Measurements from ENCODE around the gene MBP. TPM values are rescaled to one million over a fixed set of nuclear protein-coding genes. Genes with fewer than 3 reads are reported as not detected.

MBP gene
- total RNA-seq, 2 donors from 2014 or later: 41.7 to 42.2 TPM

- H3K4me3 ChIP-seq: no peak overlapping the region
- H3K9me3 ChIP-seq: no peaks in the 10 kb centered on the region
- DNase-seq (ENCODE audit: low spot score) (no peak), ATAC-seq (ENCODE audit: insufficient number of reproducible peaks, low FRiP score, low read depth) (no peak)
- no peaks in the 10 kb centered on the region for H3K27me3 ChIP-seq (replicated peaks; ENCODE audit: insufficient read depth)
- H3K27ac ChIP-seq: no peak overlapping the region
- peaks cover 9 to 30% of the 10 kb centered on the region in 2 donors for H3K4me1 ChIP-seq (ENCODE audit: control insufficient read depth in 1 of 2, low read depth in 2 of 2)
- H3K36me3 ChIP-seq: no peaks in the 10 kb centered on the region
- TF ChIP-seq, protein P1, sequence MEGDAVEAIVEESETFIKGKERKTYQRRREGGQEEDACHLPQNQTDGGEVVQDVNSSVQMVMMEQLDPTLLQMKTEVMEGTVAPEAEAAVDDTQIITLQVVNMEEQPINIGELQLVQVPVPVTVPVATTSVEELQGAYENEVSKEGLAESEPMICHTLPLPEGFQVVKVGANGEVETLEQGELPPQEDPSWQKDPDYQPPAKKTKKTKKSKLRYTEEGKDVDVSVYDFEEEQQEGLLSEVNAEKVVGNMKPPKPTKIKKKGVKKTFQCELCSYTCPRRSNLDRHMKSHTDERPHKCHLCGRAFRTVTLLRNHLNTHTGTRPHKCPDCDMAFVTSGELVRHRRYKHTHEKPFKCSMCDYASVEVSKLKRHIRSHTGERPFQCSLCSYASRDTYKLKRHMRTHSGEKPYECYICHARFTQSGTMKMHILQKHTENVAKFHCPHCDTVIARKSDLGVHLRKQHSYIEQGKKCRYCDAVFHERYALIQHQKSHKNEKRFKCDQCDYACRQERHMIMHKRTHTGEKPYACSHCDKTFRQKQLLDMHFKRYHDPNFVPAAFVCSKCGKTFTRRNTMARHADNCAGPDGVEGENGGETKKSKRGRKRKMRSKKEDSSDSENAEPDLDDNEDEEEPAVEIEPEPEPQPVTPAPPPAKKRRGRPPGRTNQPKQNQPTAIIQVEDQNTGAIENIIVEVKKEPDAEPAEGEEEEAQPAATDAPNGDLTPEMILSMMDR (IDR thresholded peaks at IDR 0.05): no peak
Measured at GRCh38 chr18:77123320-77124231, 9.0 kb downstream of the MBP start.

GRCh38 chr18:77121523-77121922 lies 11.1 kb downstream of the MBP start:
- TF ChIP-seq, protein P1 (IDR thresholded peaks at IDR 0.05): no peak
- Histone ChIP-seq H3K27ac (no peak overlapping the region), H3K36me3 (no peaks in the 10 kb centered on the region), H3K4me3 (no peak overlapping the region), H3K9me3 (no peaks in the 10 kb centered on the region), H3K4me1 (ENCODE audit: control insufficient read depth in 1 of 2, low read depth in 2 of 2) (peaks cover 0 to 12% of the 10 kb centered on the region in 2 donors), H3K27me3 (replicated peaks; ENCODE audit: insufficient read depth) (no peaks in the 10 kb centered on the region)
- no peak for ATAC-seq (ENCODE audit: insufficient number of reproducible peaks, low FRiP score, low read depth)
- DNase-seq (ENCODE audit: low spot score): no peak

GRCh38 chr18:77119851-77120491 lies 12.6 kb downstream of the MBP start:
- ATAC-seq (ENCODE audit: insufficient number of reproducible peaks, low FRiP score, low read depth) (no peak), DNase-seq (ENCODE audit: low spot score) (no peak)
- TF ChIP-seq, protein P1 (IDR thresholded peaks at IDR 0.05): no peak
- Histone ChIP-seq H3K27ac (no peak overlapping the region), H3K27me3 (replicated peaks; ENCODE audit: insufficient read depth) (no peaks in the 10 kb centered on the region), H3K36me3 (no peaks in the 10 kb centered on the region), H3K4me3 (no peak overlapping the region), H3K9me3 (no peaks in the 10 kb centered on the region), H3K4me1 (ENCODE audit: control insufficient read depth in 1 of 2, low read depth in 2 of 2) (peaks cover 0 to 8% of the 10 kb centered on the region in 2 donors)

GRCh38 chr18:77119101-77119850 lies 13.3 kb downstream of the MBP start:
- TF ChIP-seq, protein P1 (IDR thresholded peaks at IDR 0.05): no peak
- Histone ChIP-seq H3K4me1 (ENCODE audit: control insufficient read depth in 1 of 2, low read depth in 2 of 2) (peaks cover under 1 to 10% of the 10 kb centered on the region in 2 donors), H3K27ac (no peak overlapping the region), H3K27me3 (replicated peaks; ENCODE audit: insufficient read depth) (no peaks in the 10 kb centered on the region), H3K36me3 (no peaks in the 10 kb centered on the region), H3K4me3 (no peak overlapping the region), H3K9me3 (no peaks in the 10 kb centered on the region)
- ATAC-seq (ENCODE audit: insufficient number of reproducible peaks, low FRiP score, low read depth) (no peak), DNase-seq (ENCODE audit: low spot score) (no peak)

Measured in thoracic aorta (tissue), 2 donors.